Midbrain (tissue), 1 donor: ENCODE results near the gene CCDC3.
"Not testable (repeated sequence)": the region's sequence is repeated elsewhere in the genome, so short reads cannot be mapped to it uniquely, and the experiment has no call there.

Experiments
- DNase-seq: peaks from one replicate; lab custom pipeline; 2025; lab: John Stamatoyannopoulos, UW

The CCDC3 gene

DNA sequence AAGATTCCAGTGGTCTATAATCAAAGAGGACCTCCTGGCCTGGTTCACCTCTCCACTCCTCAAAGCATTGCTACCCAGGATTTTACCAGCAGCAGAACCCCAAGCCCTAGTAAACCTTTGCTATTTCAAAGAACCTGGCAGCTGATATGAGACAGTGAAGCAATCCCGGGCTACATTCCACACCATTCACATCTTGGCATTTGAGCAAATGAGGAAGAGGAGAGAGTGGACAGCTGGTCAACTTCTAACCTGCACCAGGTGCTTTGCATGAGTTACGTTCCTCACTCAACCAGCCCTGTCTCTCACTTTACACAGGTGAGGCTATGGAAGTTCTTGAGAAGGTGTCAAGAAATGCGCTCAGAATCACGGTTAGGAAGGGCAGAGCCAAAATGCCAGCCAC lies 1.1 kb downstream of the CCDC3 start:
- no peak for DNase-seq

DNA sequence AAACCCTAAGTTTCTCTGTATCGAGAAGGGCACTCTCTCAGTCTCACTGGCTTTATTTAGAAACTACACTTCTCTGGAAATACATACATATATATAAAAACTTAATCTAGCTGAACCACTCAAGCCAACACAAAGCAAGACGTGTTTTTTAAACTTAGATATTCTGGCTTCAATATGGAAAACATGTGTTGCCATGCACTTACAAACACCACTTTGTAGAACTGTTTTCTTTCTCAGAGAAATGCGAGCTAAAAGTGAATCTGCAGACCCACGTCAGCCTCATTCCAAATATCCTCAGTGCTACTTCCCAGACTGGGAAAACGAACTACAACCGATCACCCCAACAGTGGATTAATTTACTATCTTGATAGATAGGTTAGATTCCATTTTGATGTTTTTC lies 1.7 kb downstream of the CCDC3 start:
- no peak for DNase-seq

DNA sequence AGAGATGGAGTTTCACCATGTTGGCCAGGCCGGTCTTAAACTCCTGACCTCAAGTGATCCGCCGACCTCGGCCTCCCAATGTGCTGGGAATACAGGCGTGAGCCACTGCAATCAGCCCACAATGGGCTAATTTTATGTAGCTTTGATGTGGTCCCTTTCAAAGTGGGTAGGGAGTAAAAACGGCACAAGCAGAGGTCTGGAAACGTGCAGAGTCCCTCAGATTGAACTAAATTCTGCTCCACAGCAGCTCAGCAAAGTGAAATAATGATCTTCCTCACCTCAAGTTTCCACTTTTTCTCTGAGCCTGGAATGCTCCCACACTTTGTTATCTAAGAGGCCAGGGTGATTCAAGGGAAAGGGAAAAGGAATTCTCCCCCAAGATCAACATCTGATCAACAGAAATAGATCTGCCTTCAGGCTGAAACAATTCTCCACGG lies 6.1 kb downstream of the CCDC3 start:
- no peak for DNase-seq

DNA sequence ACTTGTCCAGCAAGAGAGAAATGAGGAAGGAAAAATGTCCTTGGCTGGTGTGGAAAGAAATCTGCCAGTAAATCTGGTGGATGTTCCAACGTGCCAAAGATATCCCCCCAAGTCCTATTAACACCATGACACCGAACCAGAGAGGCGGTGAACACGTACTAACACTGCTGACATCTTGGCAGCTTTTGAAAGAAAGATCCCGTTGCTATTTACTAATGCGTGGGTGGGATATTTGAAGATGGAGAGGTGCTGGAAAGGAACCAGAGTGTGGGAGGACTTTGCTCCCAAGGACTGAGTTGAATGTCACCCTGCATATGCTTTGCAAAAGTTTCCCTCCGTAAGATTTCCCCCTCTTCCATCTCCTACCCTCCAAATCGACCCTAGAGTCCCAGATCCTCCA lies 7.9 kb downstream of the CCDC3 start:
- DNase-seq: no peak

DNA sequence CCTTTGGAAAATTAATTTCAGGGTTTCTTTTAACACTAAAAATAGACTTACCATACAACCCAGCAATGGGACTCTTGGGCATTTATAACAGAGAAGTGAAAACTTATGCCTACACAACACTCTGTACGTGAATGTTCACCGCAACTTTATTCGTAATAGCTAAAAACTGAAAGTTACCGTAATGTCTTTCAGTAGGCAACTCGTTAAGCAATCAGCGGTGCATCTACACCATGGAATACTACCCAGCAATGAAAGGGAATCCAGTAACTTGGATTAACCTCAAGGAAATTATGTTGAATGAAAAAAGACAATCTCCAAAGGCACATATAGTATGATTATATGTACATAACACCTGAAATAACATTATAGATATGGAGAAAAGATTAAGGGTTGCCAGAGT lies 16.2 kb downstream of the CCDC3 start:
- DNase-seq: no peak

DNA sequence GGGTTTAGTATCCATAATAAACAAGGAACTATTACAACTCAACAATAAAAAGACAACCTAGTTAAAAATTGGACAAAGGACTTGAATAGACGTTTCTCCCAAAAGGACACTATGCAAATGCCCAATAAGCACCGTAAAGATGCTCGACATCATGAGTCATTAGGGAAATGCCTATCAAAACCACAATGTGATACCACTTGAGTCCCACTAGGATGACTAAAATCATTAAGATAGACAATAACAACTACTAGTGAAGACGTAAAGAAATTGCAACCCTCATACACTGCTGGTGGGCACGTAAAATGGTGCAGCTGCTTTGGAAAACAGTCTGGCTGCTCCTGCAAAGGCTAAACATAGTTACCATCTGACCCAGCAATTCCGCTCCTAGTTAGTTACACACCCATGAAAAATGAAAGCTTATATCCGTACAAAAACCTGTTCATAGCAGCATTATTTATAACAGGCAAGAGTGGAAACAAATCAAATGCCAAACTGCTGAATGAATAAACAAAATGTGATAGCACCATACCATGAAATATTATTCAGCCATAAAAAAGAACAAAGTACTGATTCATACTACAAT lies 17.3 kb downstream of the CCDC3 start:
- DNase-seq: no peak

DNA sequence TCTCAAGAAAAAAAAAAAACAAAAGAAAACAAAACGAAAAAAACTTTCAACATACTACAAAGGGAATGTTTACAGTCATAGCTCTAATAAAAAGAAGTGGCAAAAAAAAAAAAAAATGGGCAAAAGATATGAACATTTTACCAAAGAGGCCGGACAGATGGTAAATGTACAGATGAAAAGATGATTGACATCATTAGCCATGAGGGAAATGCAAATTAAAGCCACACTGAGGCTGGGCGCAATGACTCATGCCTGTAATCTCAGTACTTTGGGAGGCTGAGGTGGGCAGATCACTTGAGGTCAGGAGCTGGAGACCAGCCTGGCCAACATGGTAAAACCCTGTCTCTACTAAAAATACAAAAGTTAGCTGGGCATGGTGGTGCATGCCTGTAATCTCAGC lies 17.9 kb downstream of the CCDC3 start:
- DNase-seq: not testable (repeated sequence)

DNA sequence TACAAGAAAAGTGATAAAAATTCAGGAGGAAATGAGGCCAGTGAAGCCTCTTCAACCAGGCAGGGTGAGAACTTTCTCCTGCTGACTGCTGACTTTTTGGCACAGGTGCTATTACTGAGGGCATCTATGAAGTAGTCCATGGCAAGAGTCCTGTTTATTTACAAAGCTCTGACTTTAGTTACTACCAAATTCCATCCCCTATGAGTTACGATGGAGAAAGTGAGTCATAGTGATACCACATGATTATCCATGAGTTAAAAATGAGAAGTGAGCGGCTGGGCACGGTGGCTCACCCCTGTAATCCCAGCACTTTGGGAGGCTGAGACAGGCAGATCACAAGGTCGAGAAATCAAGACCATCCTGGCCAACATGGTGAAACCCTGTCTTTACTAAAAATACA lies 19.9 kb downstream of the CCDC3 start:
- no peak for DNase-seq

DNA sequence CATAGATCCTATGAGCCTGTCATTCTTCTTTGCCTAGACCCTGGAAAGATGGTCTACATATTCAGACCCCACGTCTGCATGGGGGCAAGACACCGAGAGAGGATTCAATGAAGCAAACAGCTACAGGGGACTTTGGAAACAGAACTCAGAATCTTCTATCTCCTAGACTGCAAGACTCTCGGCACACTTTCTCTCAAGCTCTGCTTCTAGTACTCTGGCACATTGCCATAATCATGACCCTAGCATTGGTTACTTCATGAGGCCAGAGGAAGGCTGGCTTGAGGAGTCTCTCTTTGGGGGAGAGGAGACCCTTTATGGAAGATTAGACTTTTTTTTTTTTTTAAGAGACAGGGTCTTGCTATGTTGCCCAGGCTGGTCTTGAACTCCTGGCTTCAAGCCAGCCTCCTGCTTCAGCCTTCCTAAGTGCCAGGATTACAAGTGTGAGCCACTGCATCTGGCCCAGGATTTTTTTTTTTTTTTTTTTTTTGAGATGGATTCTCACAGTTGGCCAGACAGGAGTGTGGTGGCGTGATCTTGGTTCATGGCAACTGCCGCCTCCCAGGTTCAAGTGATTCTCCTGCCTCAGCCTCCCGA lies 20.7 kb downstream of the CCDC3 start:
- no peak for DNase-seq

DNA sequence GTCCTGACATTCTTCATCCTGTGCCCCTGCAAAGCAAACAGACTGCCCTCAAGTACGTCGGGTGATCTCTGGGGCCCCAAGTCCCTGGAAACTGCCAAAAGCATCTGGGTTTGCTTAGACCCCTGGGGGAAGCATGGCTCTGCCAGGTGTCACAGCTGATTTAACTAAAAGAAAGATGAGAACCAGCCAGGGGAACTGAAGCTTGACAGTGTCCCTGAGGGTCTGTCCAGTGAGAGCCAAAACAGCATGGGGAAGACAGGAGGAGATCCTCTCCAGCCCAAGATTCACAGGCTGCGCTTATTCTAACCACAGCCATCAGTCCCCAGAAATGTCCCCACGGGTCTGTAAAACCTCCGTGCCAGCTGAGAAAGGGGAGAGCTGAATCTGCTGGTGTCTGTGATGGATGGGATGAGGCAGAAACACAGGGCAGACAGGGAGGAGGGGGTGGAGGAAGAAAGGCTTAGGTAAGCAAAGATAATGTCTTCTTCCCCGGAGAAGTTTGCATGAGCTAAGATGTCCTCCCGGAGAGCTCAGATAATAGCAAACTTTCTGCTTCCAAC lies 21.3 kb downstream of the CCDC3 start:
- DNase-seq: no peak

DNA sequence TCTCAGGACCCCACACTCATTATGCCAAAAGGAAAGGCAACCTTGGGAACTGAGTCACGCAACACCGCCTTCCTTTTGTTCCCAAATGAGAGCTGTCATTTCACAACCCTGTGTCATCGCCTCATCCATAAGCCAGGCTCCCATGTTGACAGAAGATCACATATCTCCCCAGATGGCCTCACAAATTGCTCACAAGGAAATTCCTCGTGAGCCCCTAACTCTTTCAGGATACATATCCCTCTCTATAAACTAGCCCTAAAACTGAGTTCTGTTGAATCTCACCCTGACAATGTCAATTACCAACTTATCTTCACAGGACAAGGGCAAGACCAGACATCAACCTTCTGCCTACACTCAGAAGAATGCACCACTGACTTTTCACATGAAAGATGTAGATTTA lies 22.6 kb downstream of the CCDC3 start:
- DNase-seq: no peak

DNA sequence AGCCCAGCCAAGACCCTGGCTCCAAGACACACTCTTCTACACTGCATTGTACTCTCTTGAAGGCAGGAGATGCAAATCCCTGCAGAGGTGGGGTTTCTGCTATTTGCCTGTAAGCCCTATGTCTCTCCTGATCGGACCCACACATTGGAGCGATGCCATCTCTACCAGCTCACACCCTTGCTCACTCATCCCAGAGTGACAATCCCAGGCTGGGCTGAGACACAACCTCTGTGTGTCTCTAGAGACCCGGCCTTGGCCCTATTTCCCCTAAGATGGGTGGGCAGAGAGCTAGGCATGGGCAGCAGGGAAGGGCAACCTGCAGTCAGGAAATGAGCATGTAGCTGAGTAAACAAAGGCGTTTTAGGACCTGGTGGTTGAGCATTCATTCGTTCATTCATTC lies 25.6 kb downstream of the CCDC3 start:
- no peak for DNase-seq

DNA sequence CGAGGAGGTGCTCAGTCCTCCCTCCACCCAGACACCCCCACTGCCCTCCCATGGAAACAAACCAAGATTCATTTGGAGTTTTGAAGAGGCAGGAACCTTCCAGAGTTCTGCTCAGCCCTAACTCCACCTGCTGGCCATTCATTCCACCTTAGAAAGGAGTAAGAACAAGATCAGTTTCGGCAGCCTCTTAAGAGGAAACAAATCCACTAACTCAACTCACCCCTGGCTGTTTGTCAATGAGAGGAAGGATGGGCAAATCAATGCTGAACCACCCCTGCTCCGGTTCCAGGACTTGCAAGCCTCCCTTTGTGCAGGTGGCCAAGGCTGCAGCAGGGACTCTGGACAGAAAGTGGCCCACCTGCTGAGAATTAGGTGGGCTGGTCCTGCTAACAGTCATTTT lies 26.2 kb downstream of the CCDC3 start:
- DNase-seq: no peak

DNA sequence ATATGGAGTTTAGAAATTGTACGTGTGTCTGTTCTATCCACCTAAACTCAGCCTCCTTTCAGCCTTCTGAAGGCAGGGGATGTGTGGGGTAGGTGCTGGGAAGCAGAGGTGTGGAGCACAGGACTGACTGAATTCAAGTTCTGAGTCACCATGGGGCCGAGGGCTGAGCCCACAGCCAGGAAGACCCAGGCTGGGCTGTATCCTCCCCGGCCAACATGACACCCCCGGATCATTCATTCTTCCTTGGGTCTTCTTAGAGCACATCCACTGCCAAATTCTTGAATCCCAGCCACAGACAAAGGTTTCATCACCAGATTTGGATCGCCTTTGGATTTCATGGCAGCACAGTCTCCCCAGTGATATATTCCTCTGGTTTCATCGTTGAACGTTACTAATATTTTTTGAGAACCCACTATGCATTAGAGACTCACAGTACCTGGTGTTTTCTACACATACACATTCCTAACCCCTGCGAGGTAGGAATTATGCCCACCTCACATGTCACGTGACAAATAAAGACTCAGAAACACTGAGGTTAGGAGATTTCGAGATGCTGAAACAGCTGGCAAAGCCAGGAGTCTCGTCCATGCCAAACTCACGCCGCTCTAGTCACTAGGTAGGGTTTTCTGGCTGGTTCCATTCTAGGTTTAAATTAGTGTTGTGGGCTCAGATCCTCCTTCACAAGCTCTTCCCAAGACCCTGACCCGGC lies 26.9 kb downstream of the CCDC3 start:
- DNase-seq: no peak

DNA sequence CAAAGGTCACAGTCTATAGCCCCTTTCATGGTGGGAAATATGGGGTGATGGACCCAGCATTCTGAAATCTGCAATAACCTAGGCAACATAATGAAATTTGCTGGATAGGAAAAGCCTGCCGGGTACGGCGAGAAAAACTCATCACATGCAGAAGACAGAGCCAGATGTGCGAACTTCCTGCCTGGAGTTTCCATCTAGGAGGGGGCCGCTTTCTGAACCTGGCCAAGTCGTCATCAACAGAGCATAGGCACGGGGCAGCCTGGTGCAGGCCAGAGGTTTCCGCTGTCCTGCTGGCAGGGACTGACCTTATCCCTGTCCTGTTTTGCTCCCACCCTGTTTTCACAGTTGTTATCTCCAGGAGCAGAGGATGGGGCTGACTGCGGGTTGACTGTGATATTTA lies 27.4 kb downstream of the CCDC3 start:
- no peak for DNase-seq

DNA sequence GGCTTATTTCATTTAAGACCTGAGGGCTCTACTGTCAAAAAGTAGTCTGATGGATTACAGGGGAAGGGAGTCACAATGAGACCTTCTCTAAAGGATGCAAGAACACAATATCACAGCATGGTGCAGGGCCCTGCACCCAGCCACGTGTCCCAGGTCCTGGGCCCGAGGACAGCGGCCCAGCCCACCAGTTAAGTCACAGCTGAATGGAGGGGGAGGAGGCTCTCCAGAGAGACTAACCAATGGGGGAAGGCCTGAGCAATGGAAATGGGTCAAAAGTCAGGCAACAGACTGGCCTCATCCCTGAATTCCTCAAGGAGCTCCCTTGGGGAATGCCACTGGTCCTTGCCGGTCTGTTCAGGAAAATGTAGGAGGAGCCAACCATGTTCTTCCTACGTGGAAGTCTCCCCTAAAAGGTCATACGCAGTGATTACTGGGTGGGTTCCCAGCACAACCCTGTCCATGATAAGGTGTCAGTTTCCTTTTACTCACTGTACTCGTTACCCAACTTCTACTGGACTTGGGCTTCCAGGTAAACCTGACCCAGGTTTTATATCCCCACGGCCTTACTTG lies 28.3 kb downstream of the CCDC3 start:
- DNase-seq: no peak

DNA sequence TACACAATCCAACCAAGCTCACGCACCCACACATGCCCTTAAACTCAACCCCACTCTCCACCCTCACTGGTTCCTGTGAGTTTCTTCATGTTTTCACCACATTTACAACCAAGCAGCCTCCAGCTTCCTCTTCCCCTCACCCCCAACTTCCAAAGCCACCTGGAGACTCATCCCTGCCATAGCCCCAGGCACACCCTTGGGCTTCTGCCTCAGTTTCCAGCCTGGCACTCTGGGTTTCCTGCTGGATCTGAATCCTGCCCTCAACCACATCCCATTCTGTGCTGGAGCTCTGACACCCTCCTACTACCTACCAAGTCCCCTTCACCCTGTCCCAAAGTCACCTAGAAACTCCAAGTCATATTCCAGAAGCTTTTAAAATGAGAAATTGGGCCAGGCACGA lies 29.4 kb downstream of the CCDC3 start:
- no peak for DNase-seq

DNA sequence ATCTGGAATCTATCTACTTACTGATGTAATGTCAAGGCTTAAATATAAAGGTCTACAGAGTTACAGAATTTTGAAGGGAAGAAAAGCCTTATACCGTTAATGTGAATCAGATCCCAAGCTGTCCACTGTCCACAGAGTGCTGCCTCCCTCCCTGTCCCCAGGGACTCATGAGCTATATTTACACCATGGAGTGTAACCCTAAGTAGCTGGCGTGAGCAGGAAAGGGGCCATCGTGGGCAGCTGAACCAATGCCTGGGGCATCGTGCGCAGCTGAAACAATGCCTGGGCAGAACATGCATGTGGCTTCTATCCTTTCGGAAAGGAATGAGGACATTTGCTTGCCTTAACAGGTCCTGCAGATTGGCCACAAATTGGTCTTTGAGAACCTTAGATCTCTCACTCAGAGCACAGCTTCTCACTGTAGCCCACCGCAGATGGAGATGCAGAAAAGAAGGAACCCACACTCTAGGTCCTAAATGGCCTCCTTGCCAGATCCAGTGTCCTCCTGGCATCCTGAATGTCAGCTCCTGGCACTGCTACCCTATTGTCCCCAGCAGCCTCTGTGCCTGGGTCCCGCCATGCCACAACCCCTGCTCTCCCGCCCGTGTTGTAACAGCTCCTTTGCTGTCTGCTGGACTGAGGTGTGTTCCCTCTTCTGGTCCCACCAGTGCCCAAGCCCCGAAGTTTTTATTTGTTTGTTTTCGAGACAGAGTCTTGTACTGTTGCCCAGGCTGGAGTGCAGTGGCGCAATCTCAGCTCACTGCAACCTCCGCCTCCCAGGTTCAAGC lies 30.3 kb downstream of the CCDC3 start:
- DNase-seq: no peak

DNA sequence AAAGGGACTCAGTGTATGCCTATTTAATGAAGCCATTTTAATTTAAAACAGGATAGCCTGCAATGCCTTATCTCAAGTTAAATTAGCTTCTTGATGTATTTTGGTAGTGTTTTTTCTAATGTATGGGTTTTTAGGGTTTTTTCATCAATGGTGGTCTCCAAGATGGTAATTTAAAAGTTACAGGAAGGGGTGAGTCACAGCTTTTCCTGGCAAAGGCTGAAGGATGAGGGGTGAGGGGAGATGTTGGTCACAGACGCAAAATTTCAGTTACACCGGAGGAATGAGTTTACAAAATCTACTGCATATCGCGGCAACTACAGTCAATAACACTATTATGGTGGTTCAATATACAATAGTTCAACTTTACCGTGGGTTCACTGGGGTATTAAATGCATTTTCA lies 31.6 kb downstream of the CCDC3 start:
- DNase-seq: no peak

DNA sequence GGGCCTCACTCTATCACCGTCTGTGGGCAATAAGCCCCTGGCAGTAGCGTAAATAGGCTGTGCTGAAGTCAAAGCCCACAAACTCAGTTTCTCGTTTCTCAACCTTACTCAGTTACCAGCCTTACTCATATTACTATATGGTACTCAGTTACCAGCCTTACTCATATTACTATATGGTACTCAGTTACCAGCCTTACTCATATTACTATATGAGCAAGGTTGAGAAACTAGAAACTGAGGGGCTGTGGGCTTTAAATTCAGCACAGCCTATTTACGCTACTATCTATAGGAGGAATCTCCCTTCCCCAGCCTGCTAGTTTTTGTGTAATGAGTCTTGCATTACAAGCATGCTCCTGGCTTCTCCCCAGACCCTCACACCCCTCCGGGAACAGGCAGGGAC lies 35.4 kb downstream of the CCDC3 start:
- no peak for DNase-seq

DNA sequence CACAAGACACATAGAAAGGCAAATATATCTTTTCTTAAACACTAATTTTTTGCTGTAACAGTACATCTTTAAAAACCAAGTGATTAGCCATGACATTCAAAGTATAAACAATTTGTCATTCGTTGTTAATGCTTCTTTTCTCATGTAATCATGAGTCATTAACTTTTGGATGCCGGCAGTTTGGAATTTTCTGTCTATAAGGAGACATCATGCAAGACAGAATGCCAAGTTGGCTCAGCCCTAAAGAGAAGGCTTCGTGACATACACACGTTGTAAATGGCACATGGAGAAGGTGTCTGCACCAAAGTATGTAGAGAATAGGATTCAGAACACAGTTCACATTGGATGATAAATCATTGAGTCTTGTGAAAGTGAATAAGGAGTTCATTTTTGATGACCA lies 35.9 kb downstream of the CCDC3 start:
- no peak for DNase-seq

DNA sequence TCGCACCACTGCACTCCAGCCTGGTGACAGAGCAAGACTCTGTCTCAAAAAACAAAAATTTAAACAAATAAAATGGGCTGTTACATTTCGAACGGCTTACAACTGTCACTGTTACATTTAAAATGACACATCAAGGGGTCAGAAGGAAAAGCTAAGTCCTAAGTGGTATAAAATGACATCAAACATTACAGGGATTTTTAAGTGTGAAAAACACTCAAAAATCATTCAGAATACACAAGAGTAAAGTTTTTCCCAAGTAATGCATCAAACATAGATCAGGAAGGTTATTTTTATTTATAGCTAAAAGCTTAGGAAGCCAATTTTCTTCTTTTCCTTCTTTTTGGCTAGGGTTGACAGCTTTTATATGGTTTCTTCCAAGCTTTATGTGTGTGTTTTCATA lies 39.0 kb downstream of the CCDC3 start:
- no peak for DNase-seq
